RWPE2 (cell line): Measurements from ENCODE around the gene UCK2.

Experiments used
- ATAC-seq: fragments of 200-7000 bp; cut with Tn5 transposase; 3 replicates; pipeline ENCODE4 v1.9.1; 2021; ENCODE audit warnings: low read depth
- DNase-seq: peaks from one replicate; pipeline ENCODE4 v3.0.0-alpha.2; 2020; ENCODE audit warnings: low spot score
- H3K27ac ChIP-seq: fragments of 450-650 bp; 2 replicates; pipeline ENCODE4 v1.5.1; 2017; ENCODE audit warnings: mild to moderate bottlenecking; ENCODE audit not compliant: poor library complexity, severe bottlenecking
- H3K27me3 ChIP-seq: fragments of 250-450 bp; sonication (Bioruptor Pico); 2 replicates; pipeline ENCODE4 v1.5.1; 2021; ENCODE audit warnings: mild to moderate bottlenecking, moderate library complexity; ENCODE audit not compliant: insufficient read depth, poor library complexity, severe bottlenecking
- H3K36me3 ChIP-seq: fragments of 250-450 bp; sonication (Bioruptor Pico); 2 replicates; pipeline ENCODE4 v1.5.1; 2020; ENCODE audit warnings: low read depth, mild to moderate bottlenecking, moderate library complexity
- H3K4me1 ChIP-seq: fragments of 250-450 bp; sonication (Bioruptor Pico); 2 replicates; pipeline ENCODE4 v1.5.1; 2021; ENCODE audit warnings: mild to moderate bottlenecking, moderate library complexity; ENCODE audit not compliant: insufficient read depth, poor library complexity, severe bottlenecking
- H3K4me3 ChIP-seq: fragments of 250-450 bp; sonication (Bioruptor Pico); 2 replicates; pipeline ENCODE4 v1.5.1; 2021; ENCODE audit warnings: mild to moderate bottlenecking, moderate library complexity; ENCODE audit not compliant: severe bottlenecking
- H3K9me3 ChIP-seq: fragments of 250-450 bp; sonication (Bioruptor Pico); 2 replicates; pipeline ENCODE4 v1.5.1; 2021; ENCODE audit warnings: mild to moderate bottlenecking, moderate library complexity; ENCODE audit not compliant: severe bottlenecking
- CTCF ChIP-seq: fragments of 450-650 bp; IDR thresholded peaks from one replicate; pipeline ENCODE4 v1.5.1; 2017; ENCODE audit warnings: mild to moderate bottlenecking, moderate library complexity; ENCODE audit not compliant: poor library complexity, severe bottlenecking

Gene UCK2

GRCh38 chr1:165853528-165854075 lies 26.2 kb downstream of the UCK2 start:
- Histone ChIP-seq H3K27ac (peak overlapping the region; percentile 42), H3K4me1 (peaks cover 20% of the 10 kb centered on the region), H3K27me3 (no peaks in the 10 kb centered on the region), H3K4me3 (no peak overlapping the region), H3K36me3 (peaks cover 3% of the 10 kb centered on the region; the same call in 1 of the 2 replicates), H3K9me3 (no peaks in the 10 kb centered on the region)
- DNase-seq (no peak), ATAC-seq (no peak)
- TF ChIP-seq CTCF, result no peak

- Histone ChIP-seq H3K9me3 (no peaks in the 10 kb centered on the region), H3K36me3 (peaks cover 3% of the 10 kb centered on the region; the same call in 1 of the 2 replicates), H3K27ac (peak overlapping the region; percentile 42), H3K4me3 (no peak overlapping the region), H3K27me3 (no peaks in the 10 kb centered on the region), H3K4me1 (peaks cover 20% of the 10 kb centered on the region)
- TF ChIP-seq CTCF, result no peak
- peak; percentile 59 for ATAC-seq
- DNase-seq, result no peak
Observed at GRCh38 chr1:165854101-165854845, 26.9 kb downstream of the UCK2 start.

- Histone ChIP-seq H3K9me3 (no peaks in the 10 kb centered on the region), H3K4me3 (no peak overlapping the region), H3K27me3 (no peaks in the 10 kb centered on the region), H3K36me3 (peaks cover 3% of the 10 kb centered on the region; the same call in 1 of the 2 replicates), H3K4me1 (peaks cover 20% of the 10 kb centered on the region), H3K27ac (no peak overlapping the region)
- ATAC-seq, result no peak
- DNase-seq, result no peak
- no peak for TF ChIP-seq CTCF
Observed at GRCh38 chr1:165855010-165855838, 27.8 kb downstream of the UCK2 start.

- no peak for TF ChIP-seq CTCF
- H3K36me3 ChIP-seq, result peaks cover 3% of the 10 kb centered on the region; the same call in 1 of the 2 replicates
- no peaks in the 10 kb centered on the region for H3K27me3 ChIP-seq
- no peak overlapping the region for H3K27ac ChIP-seq
- ATAC-seq (no peak), DNase-seq (no peak)
- H3K4me3 ChIP-seq, result no peak overlapping the region
- H3K4me1 ChIP-seq, result peaks cover 20% of the 10 kb centered on the region
- H3K9me3 ChIP-seq, result no peaks in the 10 kb centered on the region
Observed at GRCh38 chr1:165856021-165856420, 28.6 kb downstream of the UCK2 start.
